Naive thymus-derived CD4-positive, alpha-beta T cell (primary cell): Measurements from ENCODE around the gene NR4A2. TPM values are rescaled to one million over a fixed set of nuclear protein-coding genes. Genes with fewer than 3 reads are reported as not detected.

Experiments used
- ATAC-seq: fragments of 150-1000 bp; cut with Tn5 transposase; 2 replicates; pipeline ENCODE4 v1.10.0; 2021; ENCODE audit warnings: mild to moderate bottlenecking, moderate library complexity
- CTCF ChIA-PET: fragments of 350-600 bp; sonication (Branson Sonifier 250); formaldehyde crosslinking; loops from one replicate; lab custom pipeline; 2021; ENCODE audit warnings: antibody characterized with exemption; lab: Charles Lee
- POLR2A ChIA-PET: fragments of 350-600 bp; sonication (Branson Sonifier 250); formaldehyde crosslinking; loops from one replicate; lab custom pipeline; 2021; ENCODE audit warnings: antibody characterized with exemption, inconsistent platforms; lab: Charles Lee
- DNase-seq, 9 donors: peaks; one replicate each; pipeline versions ENCODE4 v3.0.0 to v3.0.0-alpha.2; 2020 to 2022; ENCODE audit warnings: mixed read lengths in 1 of 9
- H3K27ac ChIP-seq: one replicate; pipeline ENCODE4 v1.7.0; 2013; ENCODE audit warnings: mild to moderate bottlenecking, low read depth, low read length, moderate library complexity
- H3K27me3 ChIP-seq, 2 donors: one replicate each; pipeline ENCODE4 v1.7.0; 2013; ENCODE audit warnings: low read length in 2 of 2, mild to moderate bottlenecking in 2 of 2, moderate library complexity in 2 of 2; ENCODE audit not compliant: control insufficient read depth in 2 of 2, insufficient read depth in 2 of 2
- H3K36me3 ChIP-seq, 3 experiments: 1 replicate in 2 of 3; 2 replicates in 1 of 3; pipeline ENCODE4 v1.7.0; 2013; ENCODE audit warnings: low read length in 3 of 3, mild to moderate bottlenecking in 3 of 3, moderate library complexity in 1 of 3; ENCODE audit not compliant: insufficient read depth in 3 of 3, control insufficient read depth in 2 of 3
- H3K4me1 ChIP-seq, 2 donors: one replicate each; pipeline ENCODE4 v1.7.0; 2013; ENCODE audit warnings: low read length in 2 of 2, mild to moderate bottlenecking in 2 of 2, moderate library complexity in 1 of 2; ENCODE audit not compliant: control insufficient read depth in 2 of 2, insufficient read depth in 2 of 2
- H3K4me3 ChIP-seq: 2 replicates; pipeline ENCODE4 v1.7.0; 2013; ENCODE audit warnings: mild to moderate bottlenecking, low read length
- H3K9me3 ChIP-seq, 3 experiments: 1 replicate in 2 of 3; 2 replicates in 1 of 3; pipeline ENCODE4 v1.7.0; 2013; ENCODE audit warnings: low read length in 3 of 3; ENCODE audit not compliant: control insufficient read depth in 2 of 3
- H3K27ac Mint-ChIP-seq, 9 donors: one replicate each; pipeline ENCODE4 v1.8.0; 2020 to 2022; ENCODE audit warnings: mixed read lengths in 9 of 9, mild to moderate bottlenecking in 8 of 9, moderate library complexity in 5 of 9, inconsistent platforms in 2 of 9
- H3K27me3 Mint-ChIP-seq, 5 donors: one replicate each; pipeline ENCODE4 v1.8.0; 2021 to 2022; ENCODE audit warnings: mixed read lengths in 5 of 5, mild to moderate bottlenecking in 1 of 5
- H3K36me3 Mint-ChIP-seq, 5 donors: one replicate each; pipeline ENCODE4 v1.8.0; 2020 to 2022; ENCODE audit warnings: mixed read lengths in 5 of 5, mild to moderate bottlenecking in 3 of 5, inconsistent platforms in 1 of 5
- H3K4me1 Mint-ChIP-seq, 7 donors: one replicate each; pipeline ENCODE4 v1.8.0; 2020 to 2022; ENCODE audit warnings: mixed read lengths in 7 of 7, mild to moderate bottlenecking in 3 of 7, inconsistent platforms in 1 of 7
- H3K4me3 Mint-ChIP-seq, 10 donors: one replicate each; pipeline ENCODE4 v1.8.0; 2020 to 2022; ENCODE audit warnings: mild to moderate bottlenecking in 10 of 10, mixed read lengths in 10 of 10, moderate library complexity in 6 of 10, inconsistent platforms in 2 of 10
- H3K9me3 Mint-ChIP-seq, 11 donors: one replicate each; pipeline ENCODE4 v1.8.0; 2020 to 2022; ENCODE audit warnings: mixed read lengths in 11 of 11, mild to moderate bottlenecking in 4 of 11, inconsistent platforms in 1 of 11, moderate library complexity in 1 of 11
- intact Hi-C, 2 donors: fragments of 100-400 bp; cut with micrococcal nuclease; formaldehyde crosslinking; loops; one replicate each; pipeline ENCODE4 v1.15.1; 2023
- polyA plus RNA-seq, 2 donors: library from polyadenylated mRNA; unstranded; fragments of 300-500 nt; fragmentation: Illumina TruSeq; gene quantifications; one replicate each; pipeline ENCODE4 v1.2.3, GENCODE V29; 2021
- total RNA-seq, 6 experiments: library from RNA in 5 of 6; stranded (reverse) in 5 of 6; gene quantifications; 1 replicate in 5 of 6; 2 replicates in 1 of 6; pipeline ENCODE4 v1.2.3 and lab custom pipeline; 2021 to 2026

Gene NR4A2
- total and polyA plus RNA-seq, 7 experiments from 2014 or later: 2.2 to 252 (median 3.2) TPM

GRCh38 chr2:156356014-156356754 lies 23.7 kb upstream of the NR4A2 start:
- Histone ChIP-seq H3K27ac (no peak overlapping the region), H3K4me1 (no peaks in the 10 kb centered on the region), H3K36me3 (no peaks in the 10 kb centered on the region), H3K9me3 (no peaks in the 10 kb centered on the region), H3K27me3 (no peaks in the 10 kb centered on the region), H3K4me3 (no peak overlapping the region)
- H3K36me3 Mint-ChIP-seq: peaks cover 0 to 2% (median 0%) of the 10 kb centered on the region in 5 donors
- ChIA-PET CTCF (no interaction called here), POLR2A (no interaction called here)
- no peak overlapping the region for H3K27ac Mint-ChIP-seq
- no peaks in the 10 kb centered on the region for H3K4me1 Mint-ChIP-seq
- peak; percentile 50 for ATAC-seq
- H3K9me3 Mint-ChIP-seq: peaks cover 0 to 2% (median 0%) of the 10 kb centered on the region in 11 donors
- no peak for DNase-seq
- intact Hi-C loops: no loop called here
- H3K27me3 Mint-ChIP-seq: peaks cover 0 to 7% (median 0%) of the 10 kb centered on the region in 5 donors
- no peak overlapping the region for H3K4me3 Mint-ChIP-seq

DNA sequence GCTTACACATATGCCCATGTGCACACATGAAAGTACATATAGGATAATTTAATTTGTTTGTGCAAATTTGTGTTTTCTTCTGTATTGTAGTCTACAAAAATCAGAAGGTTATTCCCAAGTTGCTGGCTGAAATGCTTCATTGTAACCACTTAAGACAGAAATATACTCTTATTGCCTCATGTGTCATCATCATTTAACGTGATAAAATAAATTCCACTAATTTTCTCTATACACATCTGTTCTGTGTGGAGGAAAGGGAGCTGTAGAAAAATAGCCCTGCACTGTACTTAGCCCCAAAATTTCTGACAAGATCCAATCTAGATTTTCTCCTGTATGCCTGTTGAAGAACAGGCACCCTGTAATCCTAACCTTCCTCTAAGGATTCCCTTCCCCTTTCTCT lies 20.4 kb upstream of the NR4A2 start:
- Mint-ChIP-seq H3K9me3 (peaks cover 0 to 2% (median 0%) of the 10 kb centered on the region in 11 donors), H3K4me3 (no peak overlapping the region), H3K4me1 (peaks cover 0 to 10% (median 0%) of the 10 kb centered on the region in 7 donors), H3K27me3 (peaks cover 0 to 5% (median 0%) of the 10 kb centered on the region in 5 donors), H3K27ac (peak overlapping the region in 1 of 9 donors; percentile 37), H3K36me3 (peaks cover 0 to 2% (median 0%) of the 10 kb centered on the region in 5 donors)
- no peaks in the 10 kb centered on the region for H3K36me3 ChIP-seq
- POLR2A ChIA-PET: interaction anchor here (0.7 kb wide), 1 partner anchor 222 kb away, joined by 3 read pairs; no protein-coding TSS in a partner anchor
- no peaks in the 10 kb centered on the region for H3K9me3 ChIP-seq
- no peak overlapping the region for H3K27ac ChIP-seq
- CTCF ChIA-PET: no interaction called here
- H3K4me3 ChIP-seq: no peak overlapping the region
- DNase-seq (no peak), ATAC-seq (no peak)
- intact Hi-C loops: no loop called here
- H3K27me3 ChIP-seq: no peaks in the 10 kb centered on the region
- H3K4me1 ChIP-seq: no peaks in the 10 kb centered on the region

- ChIA-PET CTCF (no interaction called here), POLR2A (interaction anchor here (0.7 kb wide), 1 partner anchor 50 kb away, joined by 3 read pairs; no protein-coding TSS in a partner anchor)
- Histone ChIP-seq H3K27ac (no peak overlapping the region), H3K36me3 (no peaks in the 10 kb centered on the region), H3K4me3 (no peak overlapping the region), H3K4me1 (no peaks in the 10 kb centered on the region), H3K27me3 (no peaks in the 10 kb centered on the region), H3K9me3 (no peaks in the 10 kb centered on the region)
- Mint-ChIP-seq H3K9me3 (peaks cover 0 to 2% (median 0%) of the 10 kb centered on the region in 11 donors), H3K27ac (no peak overlapping the region), H3K4me3 (no peak overlapping the region), H3K36me3 (peaks cover 0 to 2% (median 0%) of the 10 kb centered on the region in 5 donors), H3K27me3 (peaks cover 0 to 5% (median 0%) of the 10 kb centered on the region in 5 donors), H3K4me1 (peaks cover 0 to 10% (median 0%) of the 10 kb centered on the region in 7 donors)
- intact Hi-C loops: no loop called here
- DNase-seq (no peak), ATAC-seq (no peak)
These were observed 18.0 kb upstream of the NR4A2 start for GRCh38 chr2:156350374-156351142.

DNA sequence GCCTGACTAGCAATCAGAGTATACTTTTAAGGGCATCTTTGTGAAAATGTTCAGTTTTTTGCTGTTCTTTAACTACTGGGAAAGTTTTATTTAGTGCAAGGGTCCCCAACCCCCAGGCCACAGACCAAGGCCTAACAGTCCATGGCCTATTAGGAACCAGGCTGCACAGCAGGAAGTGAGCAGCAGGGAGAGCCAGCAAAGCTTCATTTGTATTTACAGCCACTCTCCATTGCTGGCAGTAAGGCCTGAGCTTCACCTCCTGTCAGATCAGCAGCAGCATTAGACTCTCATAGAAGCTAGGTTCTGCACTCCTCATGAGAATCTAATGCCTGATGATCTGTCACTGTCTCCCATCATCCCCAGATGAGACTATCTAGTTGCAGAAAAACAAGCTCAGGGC lies 17.1 kb upstream of the NR4A2 start:
- no peak overlapping the region for H3K27ac Mint-ChIP-seq
- peaks cover 0 to 2% (median 0%) of the 10 kb centered on the region in 5 donors for H3K36me3 Mint-ChIP-seq
- peaks cover 0 to 14% (median 3%) of the 10 kb centered on the region in 7 donors for H3K4me1 Mint-ChIP-seq
- intact Hi-C loops: no loop called here
- ATAC-seq: no peak
- peaks cover 0 to 5% (median 0%) of the 10 kb centered on the region in 5 donors for H3K27me3 Mint-ChIP-seq
- H3K36me3 ChIP-seq: no peaks in the 10 kb centered on the region
- no peak overlapping the region for H3K27ac ChIP-seq
- H3K4me3 ChIP-seq: no peak overlapping the region
- H3K27me3 ChIP-seq: no peaks in the 10 kb centered on the region
- H3K4me1 ChIP-seq: no peaks in the 10 kb centered on the region
- no peak for DNase-seq
- CTCF ChIA-PET: no interaction called here
- H3K9me3 ChIP-seq: no peaks in the 10 kb centered on the region
- H3K9me3 Mint-ChIP-seq: peaks cover 0 to 2% (median 0%) of the 10 kb centered on the region in 11 donors
- H3K4me3 Mint-ChIP-seq: no peak overlapping the region
- POLR2A ChIA-PET: interaction anchor here (0.7 kb wide), 1 partner anchor 51 kb away, joined by 3 read pairs; no protein-coding TSS in a partner anchor

DNA sequence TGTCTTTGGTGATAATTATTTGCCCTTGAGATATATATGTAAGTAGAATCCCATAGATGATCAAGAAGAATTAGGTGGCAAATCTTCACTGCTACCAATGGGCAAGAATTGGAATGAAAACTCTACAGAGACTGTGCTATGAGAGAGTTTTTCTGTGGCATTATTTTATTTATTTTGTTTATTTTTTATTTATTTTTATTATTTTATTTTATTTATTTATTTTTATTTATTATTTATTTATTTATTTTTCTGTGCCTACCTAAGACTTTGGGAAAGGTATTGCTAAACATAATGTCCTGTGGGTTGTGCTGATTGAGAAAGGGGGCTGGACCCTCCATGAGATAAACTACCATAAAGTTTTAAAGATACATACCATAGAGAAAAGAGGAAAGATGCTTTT lies 16.6 kb upstream of the NR4A2 start:
- no peak for ATAC-seq
- Mint-ChIP-seq H3K27me3 (peaks cover 0 to 5% (median 0%) of the 10 kb centered on the region in 5 donors), H3K27ac (no peak overlapping the region), H3K4me1 (peaks cover 1 to 18% (median 8%) of the 10 kb centered on the region in 7 donors), H3K9me3 (no peaks in the 10 kb centered on the region), H3K36me3 (peaks cover 0 to under 1% (median 0%) of the 10 kb centered on the region in 5 donors), H3K4me3 (no peak overlapping the region)
- CTCF ChIA-PET: interaction anchor here (1.8 kb wide), 1 partner anchor 14 kb away, joined by 4 read pairs; no protein-coding TSS in a partner anchor
- Histone ChIP-seq H3K4me3 (no peak overlapping the region), H3K27ac (no peak overlapping the region), H3K4me1 (no peaks in the 10 kb centered on the region), H3K9me3 (no peaks in the 10 kb centered on the region), H3K36me3 (no peaks in the 10 kb centered on the region), H3K27me3 (no peaks in the 10 kb centered on the region)
- intact Hi-C loops: no loop called here
- no peak for DNase-seq
- POLR2A ChIA-PET: no interaction called here

GRCh38 chr2:156347431-156347830 lies 14.9 kb upstream of the NR4A2 start:
- no peak for DNase-seq
- Histone ChIP-seq H3K27me3 (no peaks in the 10 kb centered on the region), H3K4me1 (peaks cover 6 to 9% of the 10 kb centered on the region in 2 donors), H3K27ac (no peak overlapping the region), H3K9me3 (no peaks in the 10 kb centered on the region), H3K4me3 (no peak overlapping the region), H3K36me3 (no peaks in the 10 kb centered on the region)
- Mint-ChIP-seq H3K4me3 (no peak overlapping the region), H3K36me3 (no peaks in the 10 kb centered on the region), H3K9me3 (peaks cover 0 to 2% (median 0%) of the 10 kb centered on the region in 11 donors), H3K27me3 (no peaks in the 10 kb centered on the region), H3K27ac (peak overlapping the region in 3 of 9 donors; percentile 16 to 31 (median 25)), H3K4me1 (peaks cover 1 to 29% (median 21%) of the 10 kb centered on the region in 7 donors)
- intact Hi-C loops: no loop called here
- ChIA-PET CTCF (interaction anchor here (1.4 to 1.8 kb wide), 2 partner anchors 12 to 53 kb away, joined by 4 to 5 read pairs; no protein-coding TSS in a partner anchor), POLR2A (interaction anchor here (0.7 kb wide), 1 partner anchor 13 kb away, joined by 3 read pairs; no protein-coding TSS in a partner anchor)
- no peak for ATAC-seq
